Suprapubic skin (tissue), 4 donors: ENCODE results near the gene PTPN14. TPM values are rescaled to one million over a fixed set of nuclear protein-coding genes. Genes with fewer than 3 reads are reported as not detected.
"Not testable (repeated sequence)": the region's sequence is repeated elsewhere in the genome, so short reads cannot be mapped to it uniquely, and the experiment has no call there.

Experiments
- DNase-seq, 2 donors: peaks; one replicate each; pipeline ENCODE4 v3.0.0-alpha.2; 2019; ENCODE audit warnings: low spot score in 2 of 2
- H3K27ac ChIP-seq: fragments of 200-600 bp; sonication (generic); one replicate; pipeline ENCODE4 v1.5.1; 2019
- H3K27me3 ChIP-seq: fragments of 200-600 bp; sonication (generic); one replicate; pipeline ENCODE4 v1.5.1; 2019
- H3K36me3 ChIP-seq: fragments of 200-600 bp; sonication (generic); one replicate; pipeline ENCODE4 v1.5.1; 2019
- H3K4me1 ChIP-seq: fragments of 200-600 bp; sonication (generic); one replicate; pipeline ENCODE4 v1.5.1; 2019
- H3K4me3 ChIP-seq: fragments of 200-600 bp; sonication (generic); one replicate; pipeline ENCODE4 v1.5.1; 2019; ENCODE audit warnings: mild to moderate bottlenecking
- H3K9me3 ChIP-seq: fragments of 200-600 bp; sonication (generic); one replicate; pipeline ENCODE4 v1.5.1; 2019
- EP300 ChIP-seq: sonication (generic); formaldehyde crosslinking; IDR thresholded peaks from one replicate; pipeline ENCODE4 v1.6.1; 2017; ENCODE audit warnings: antibody characterized with exemption
- POLR2A ChIP-seq, 2 donors: fragments of 450-650 bp; IDR thresholded peaks; one replicate each; pipeline ENCODE4 v1.6.1; 2017; ENCODE audit warnings: antibody characterized with exemption in 2 of 2, mild to moderate bottlenecking in 2 of 2, moderate library complexity in 2 of 2
- POLR2AphosphoS5 ChIP-seq, 3 donors: sonication (generic); formaldehyde crosslinking; IDR thresholded peaks; one replicate each; pipeline ENCODE4 v1.6.1; 2017; ENCODE audit warnings: antibody characterized with exemption in 3 of 3
- WGBS: methylation state at CpG from one replicate; pipeline ENCODE4 v1.1.5; 2018; 5-methylcytosine and 5-hydroxymethylcytosine counted together
- total RNA-seq, 4 donors: library from RNA; depleted of rRNA; stranded (reverse); fragments of >200 nt; gene quantifications; one replicate each; pipeline ENCODE4 v1.1.0, GENCODE V29; 2016
- TF ChIP-seq, protein P1 (sequence below), 2 donors: fragments of 200-600 bp in 1 of 2; fragments of 450-650 bp in 1 of 2; sonication (generic) in 1 of 2; IDR thresholded peaks; one replicate each; pipeline ENCODE4 v1.5.1; 2016 to 2019; ENCODE audit warnings: antibody characterized with exemption in 2 of 2, mild to moderate bottlenecking in 1 of 2, moderate library complexity in 1 of 2

PTPN14 gene
- total RNA-seq, 4 donors from 2014 or later = 67.9 to 159 (median 96.4) TPM

GRCh38 chr1:214523124-214523824 lies 28.1 kb downstream of the PTPN14 start:
- no peak for TF ChIP-seq POLR2A (IDR thresholded peaks at IDR 0.05)
- TF ChIP-seq POLR2AphosphoS5 (IDR thresholded peaks at IDR 0.05) = no peak
- TF ChIP-seq, protein P1, sequence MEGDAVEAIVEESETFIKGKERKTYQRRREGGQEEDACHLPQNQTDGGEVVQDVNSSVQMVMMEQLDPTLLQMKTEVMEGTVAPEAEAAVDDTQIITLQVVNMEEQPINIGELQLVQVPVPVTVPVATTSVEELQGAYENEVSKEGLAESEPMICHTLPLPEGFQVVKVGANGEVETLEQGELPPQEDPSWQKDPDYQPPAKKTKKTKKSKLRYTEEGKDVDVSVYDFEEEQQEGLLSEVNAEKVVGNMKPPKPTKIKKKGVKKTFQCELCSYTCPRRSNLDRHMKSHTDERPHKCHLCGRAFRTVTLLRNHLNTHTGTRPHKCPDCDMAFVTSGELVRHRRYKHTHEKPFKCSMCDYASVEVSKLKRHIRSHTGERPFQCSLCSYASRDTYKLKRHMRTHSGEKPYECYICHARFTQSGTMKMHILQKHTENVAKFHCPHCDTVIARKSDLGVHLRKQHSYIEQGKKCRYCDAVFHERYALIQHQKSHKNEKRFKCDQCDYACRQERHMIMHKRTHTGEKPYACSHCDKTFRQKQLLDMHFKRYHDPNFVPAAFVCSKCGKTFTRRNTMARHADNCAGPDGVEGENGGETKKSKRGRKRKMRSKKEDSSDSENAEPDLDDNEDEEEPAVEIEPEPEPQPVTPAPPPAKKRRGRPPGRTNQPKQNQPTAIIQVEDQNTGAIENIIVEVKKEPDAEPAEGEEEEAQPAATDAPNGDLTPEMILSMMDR (IDR thresholded peaks at IDR 0.05) = no peak
- TF ChIP-seq EP300 = no peak
- no peak for DNase-seq
- WGBS = 89% methylated on average over 8 of the region's 8 CpGs
- H3K9me3 ChIP-seq = no peaks in the 10 kb centered on the region
- H3K4me1 ChIP-seq = peaks cover 19% of the 10 kb centered on the region
- no peaks in the 10 kb centered on the region for H3K27me3 ChIP-seq
- H3K27ac ChIP-seq = no peak overlapping the region
- H3K4me3 ChIP-seq = no peak overlapping the region
- H3K36me3 ChIP-seq = no peaks in the 10 kb centered on the region

DNA sequence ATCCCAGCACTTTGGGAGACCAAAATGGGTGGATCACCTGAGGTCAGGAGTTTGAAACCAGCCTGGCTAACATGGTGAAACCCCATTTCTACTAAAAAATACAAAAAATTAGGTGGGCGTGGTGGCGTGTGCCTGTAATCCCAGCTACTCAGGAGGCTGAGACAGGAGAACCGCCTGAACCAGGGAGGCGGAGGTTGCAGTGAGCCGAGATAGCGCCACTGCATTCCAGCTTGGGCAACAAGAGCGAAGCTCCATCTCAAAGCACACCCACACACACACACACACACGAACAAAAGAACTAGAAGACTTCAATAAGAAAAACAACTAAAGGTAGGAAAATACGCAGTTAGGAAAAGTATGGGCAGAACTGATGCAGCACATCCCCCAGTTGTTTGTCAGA lies 29.9 kb downstream of the PTPN14 start:
- WGBS = 93% methylated on average over 9 of the region's 9 CpGs
- not testable (repeated sequence) for H3K36me3 ChIP-seq, H3K9me3 ChIP-seq, DNase-seq, H3K27ac ChIP-seq, H3K4me3 ChIP-seq, H3K27me3 ChIP-seq
- peaks cover 22% of the 10 kb centered on the region for H3K4me1 ChIP-seq

GRCh38 chr1:214520544-214521165 lies 30.7 kb downstream of the PTPN14 start:
- H3K4me3 ChIP-seq = no peak overlapping the region
- no peak for DNase-seq
- TF ChIP-seq POLR2AphosphoS5 (IDR thresholded peaks at IDR 0.05) (no peak), POLR2A (IDR thresholded peaks at IDR 0.05) (no peak), EP300 (no peak)
- TF ChIP-seq, protein P1 (IDR thresholded peaks at IDR 0.05) = no peak
- no peaks in the 10 kb centered on the region for H3K27me3 ChIP-seq
- 75% methylated on average over 3 of the region's 3 CpGs for WGBS
- H3K36me3 ChIP-seq = no peaks in the 10 kb centered on the region
- no peaks in the 10 kb centered on the region for H3K9me3 ChIP-seq
- H3K4me1 ChIP-seq = peaks cover 29% of the 10 kb centered on the region
- no peak overlapping the region for H3K27ac ChIP-seq

DNA sequence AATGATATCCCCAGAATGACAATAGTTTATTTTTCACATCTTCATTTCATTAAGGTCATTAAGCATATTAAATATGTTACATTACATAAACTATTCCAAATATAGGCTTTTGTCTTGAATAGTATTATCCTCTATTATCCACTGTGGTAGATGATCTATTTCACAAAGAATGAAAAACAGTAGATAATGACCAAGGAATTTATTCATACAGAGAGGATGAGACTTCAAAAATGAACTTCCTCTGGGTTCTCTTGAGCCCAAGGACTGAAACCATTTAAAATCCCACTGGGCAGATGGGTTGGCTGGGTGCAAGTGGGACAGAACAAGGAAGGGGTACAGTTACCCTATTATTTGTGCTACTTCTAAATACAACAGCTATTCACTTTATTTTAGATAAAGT lies 33.0 kb downstream of the PTPN14 start:
- H3K36me3 ChIP-seq = no peaks in the 10 kb centered on the region
- DNase-seq = no peak
- no peaks in the 10 kb centered on the region for H3K27me3 ChIP-seq
- H3K9me3 ChIP-seq = no peaks in the 10 kb centered on the region
- peaks cover 36% of the 10 kb centered on the region for H3K4me1 ChIP-seq
- no peak overlapping the region for H3K27ac ChIP-seq
- no peak overlapping the region for H3K4me3 ChIP-seq
- TF ChIP-seq EP300 (no peak), POLR2AphosphoS5 (IDR thresholded peaks at IDR 0.05) (no peak), POLR2A (IDR thresholded peaks at IDR 0.05) (no peak)
- TF ChIP-seq, protein P1 (IDR thresholded peaks at IDR 0.05) = no peak

DNA sequence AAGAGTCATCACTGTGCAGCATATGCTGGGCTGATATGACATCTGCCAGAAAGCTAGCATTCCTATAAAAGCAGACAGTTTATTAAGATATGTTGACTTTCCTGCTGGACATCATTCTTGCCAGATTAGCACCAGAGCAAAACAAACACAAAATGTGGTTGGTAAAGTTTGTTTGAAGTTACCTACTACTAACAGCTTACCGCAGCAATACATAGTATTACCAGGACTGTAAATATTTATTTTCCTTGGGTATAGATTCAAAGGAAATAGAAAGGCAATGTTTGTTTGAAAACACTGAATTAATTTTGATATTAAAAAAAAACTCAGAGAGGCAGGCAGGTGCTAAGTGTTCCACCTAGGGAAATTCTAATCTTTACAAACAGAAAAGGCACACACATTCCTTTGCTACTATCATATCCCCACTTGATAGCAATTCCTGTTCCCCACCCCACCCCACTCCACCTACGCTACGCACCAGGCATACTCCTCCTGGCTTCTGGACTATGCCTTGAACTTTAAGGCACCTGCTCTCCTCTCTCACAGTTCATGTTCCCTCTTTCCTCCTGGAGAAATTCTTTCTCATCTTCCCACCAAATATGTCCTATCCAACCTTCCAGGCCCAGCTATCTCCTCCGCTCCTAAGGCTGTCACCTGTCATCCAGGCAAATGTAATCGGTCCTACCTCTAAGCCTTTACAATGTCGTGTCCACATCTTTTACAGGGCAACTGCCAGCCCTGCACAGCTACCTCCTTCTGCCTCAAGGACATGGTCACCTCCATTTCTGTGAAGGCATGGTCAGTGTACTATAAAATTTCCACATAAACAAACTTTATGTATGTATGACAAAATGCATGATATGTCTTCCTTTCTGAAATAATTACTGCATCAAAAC lies 34.7 kb downstream of the PTPN14 start:
- Histone ChIP-seq H3K9me3 (no peaks in the 10 kb centered on the region), H3K27ac (no peak overlapping the region), H3K27me3 (no peaks in the 10 kb centered on the region), H3K4me3 (no peak overlapping the region), H3K4me1 (peaks cover 36% of the 10 kb centered on the region), H3K36me3 (no peaks in the 10 kb centered on the region)
- DNase-seq = no peak
- no peak for TF ChIP-seq POLR2A (IDR thresholded peaks at IDR 0.05)
- TF ChIP-seq EP300 = no peak
- TF ChIP-seq POLR2AphosphoS5 (IDR thresholded peaks at IDR 0.05) = no peak
- TF ChIP-seq, protein P1 (IDR thresholded peaks at IDR 0.05) = no peak
- WGBS = 72% methylated on average over 6 of the region's 6 CpGs
